ENCODE measurements around the gene KLF6.

DNA sequence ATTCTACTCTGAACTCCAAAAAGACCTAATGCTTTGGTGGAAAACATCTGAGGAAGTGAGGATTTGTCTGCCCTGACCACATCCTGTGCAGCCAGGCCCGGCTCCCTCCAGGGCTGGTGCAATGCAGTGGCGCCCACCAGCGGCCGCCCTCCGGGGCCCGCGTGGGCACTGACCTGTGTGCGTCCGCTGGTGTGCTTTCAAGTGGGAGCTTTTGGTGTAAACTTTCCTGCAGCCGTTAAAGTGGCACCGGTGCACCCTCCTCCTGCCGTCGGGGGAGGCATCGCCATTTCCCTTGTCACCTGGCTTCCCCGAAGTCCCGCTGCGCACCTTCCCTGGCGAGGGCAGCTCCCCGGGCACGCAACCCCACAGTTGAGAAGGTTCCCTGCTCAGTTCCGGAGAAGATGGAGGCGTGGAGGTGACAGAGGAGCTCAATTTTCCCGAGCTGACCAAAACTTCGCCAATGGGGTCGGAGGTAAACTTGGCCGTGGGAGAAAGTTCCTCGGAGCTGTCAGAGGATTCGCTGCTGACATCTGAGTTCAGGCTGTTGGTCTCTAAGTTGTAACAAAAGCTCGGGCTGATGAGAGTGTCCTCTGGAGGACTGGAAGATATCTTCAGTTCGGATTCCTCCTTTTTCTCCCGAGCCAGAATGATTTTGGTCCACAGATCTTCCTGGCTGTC, 3.4 kb downstream of the KLF6 start:
- TF ChIP-seq POLR2AphosphoS5 (IDR thresholded peaks at IDR 0.05; ENCODE audit: borderline replicate concordance, low read depth, low read length), result no peak
- no peak for TF ChIP-seq EZH2 (IDR thresholded peaks at IDR 0.05)

Measured in SK-N-MC (cell line).